Right kidney (tissue), 1 donor: ENCODE measurements around the gene CFI.
"Not testable (repeated sequence)": the region's sequence is repeated elsewhere in the genome, so short reads cannot be mapped to it uniquely, and the experiment has no call there.

Experiments used
- DNase-seq: peaks from one replicate; pipeline ENCODE4 v3.0.0-alpha.2; 2016

Gene CFI

DNA sequence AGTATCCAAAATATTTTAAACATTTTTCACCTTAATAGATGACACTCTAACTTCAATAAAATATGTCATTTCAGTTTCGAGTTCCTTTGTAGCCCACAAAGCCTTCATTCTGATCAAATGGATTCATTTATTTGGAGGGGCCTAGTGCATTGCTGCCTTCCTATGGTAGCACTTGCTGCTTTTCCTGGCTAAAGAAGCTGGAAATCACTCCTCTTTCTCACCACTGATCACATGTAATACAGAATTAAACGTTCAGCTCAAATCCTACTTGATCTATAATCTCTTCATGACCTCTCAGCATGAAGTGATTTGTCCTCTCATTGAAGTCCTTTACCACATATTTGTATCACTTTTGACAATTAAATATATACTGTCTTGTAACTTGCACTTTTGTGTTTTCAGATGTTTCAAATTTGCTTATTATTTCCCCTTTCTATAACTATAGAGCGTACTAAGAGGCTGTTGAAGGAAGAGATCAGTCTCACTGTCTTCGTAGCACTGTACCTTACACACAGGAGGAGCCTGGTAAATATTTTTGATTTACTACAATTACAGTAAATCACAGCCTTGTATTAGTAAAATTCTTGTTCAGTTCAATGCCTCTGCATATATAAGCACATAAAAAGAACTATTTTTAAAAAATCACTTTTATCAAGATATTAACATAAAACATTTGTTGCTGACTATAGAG is 555 bp downstream of the CFI start:
- DNase-seq: no peak

DNA sequence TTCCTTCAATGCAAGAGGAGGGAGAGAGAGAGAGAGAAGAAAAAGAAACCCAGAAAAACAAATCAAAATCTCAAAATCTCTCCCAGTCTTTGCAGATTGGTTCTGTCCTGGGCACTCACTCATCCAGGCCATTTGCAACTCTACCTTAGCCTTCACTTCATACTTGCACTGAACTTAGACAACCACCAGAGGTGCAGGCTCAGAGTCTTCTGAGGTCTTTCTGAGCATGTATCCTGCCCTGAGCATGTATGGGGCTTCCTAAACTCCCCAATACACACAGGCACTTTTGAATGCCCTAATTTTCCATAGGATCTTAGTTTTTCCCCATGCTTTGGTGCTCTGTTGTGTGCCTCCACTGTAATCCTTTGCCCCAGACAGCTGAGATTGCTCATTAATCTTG is 2.9 kb downstream of the CFI start:
- DNase-seq: no peak

DNA sequence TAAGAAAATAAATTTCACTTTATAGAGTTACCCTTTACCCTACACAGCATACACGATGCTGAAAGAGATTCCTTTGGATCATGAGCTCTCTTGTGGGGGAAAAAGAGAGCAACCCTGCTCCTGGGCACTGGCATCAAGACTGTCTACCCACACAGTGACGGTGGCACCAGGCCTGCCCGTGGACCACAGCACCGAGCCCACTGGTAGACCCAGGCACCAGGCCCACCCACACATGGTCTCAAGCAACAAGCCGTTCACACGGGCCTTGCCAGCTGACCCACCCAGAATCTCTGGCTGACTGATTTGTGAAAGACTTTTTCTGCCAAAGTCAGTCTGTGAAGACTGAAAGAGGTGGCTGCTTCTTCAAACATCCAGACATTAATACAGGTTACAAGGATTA is 6.7 kb downstream of the CFI start:
- no peak for DNase-seq

DNA sequence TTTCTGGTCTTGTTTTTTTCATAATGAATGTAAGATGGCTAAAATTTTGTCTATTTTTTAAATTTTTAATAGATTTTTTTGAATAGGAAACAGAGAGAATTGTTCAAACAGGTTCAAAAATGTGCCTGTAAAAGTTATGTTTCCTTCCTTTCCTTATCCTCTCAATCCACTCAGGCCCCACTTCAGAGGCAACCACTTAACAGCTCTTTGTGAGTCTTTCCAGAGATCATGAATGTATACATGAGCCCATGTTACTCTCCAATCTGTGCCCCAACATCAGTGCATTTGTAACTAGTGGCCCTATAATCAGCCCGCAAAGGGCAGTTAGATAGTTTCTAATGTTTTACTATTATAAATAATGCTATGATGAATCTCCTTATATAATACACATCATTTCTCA is 14.0 kb downstream of the CFI start:
- no peak for DNase-seq

DNA sequence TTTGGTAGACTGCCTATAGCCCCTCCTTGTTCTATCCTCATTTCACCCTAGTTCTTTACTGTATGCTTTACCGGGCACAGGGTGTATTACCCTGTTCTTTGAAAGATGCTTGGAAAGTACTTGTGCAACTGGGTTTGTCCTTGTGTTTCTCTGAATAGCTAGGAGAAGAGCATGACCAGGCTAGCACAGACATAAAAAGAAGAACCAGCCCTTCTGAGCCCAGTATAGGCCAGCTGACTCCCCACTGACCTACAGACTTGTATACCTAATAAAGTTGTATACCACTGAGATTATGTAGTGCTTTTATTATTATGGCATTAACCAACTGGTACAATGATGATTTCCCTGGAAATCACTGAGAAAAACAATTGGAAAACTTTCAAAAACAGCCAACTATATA is 15.0 kb downstream of the CFI start:
- DNase-seq: no peak

DNA sequence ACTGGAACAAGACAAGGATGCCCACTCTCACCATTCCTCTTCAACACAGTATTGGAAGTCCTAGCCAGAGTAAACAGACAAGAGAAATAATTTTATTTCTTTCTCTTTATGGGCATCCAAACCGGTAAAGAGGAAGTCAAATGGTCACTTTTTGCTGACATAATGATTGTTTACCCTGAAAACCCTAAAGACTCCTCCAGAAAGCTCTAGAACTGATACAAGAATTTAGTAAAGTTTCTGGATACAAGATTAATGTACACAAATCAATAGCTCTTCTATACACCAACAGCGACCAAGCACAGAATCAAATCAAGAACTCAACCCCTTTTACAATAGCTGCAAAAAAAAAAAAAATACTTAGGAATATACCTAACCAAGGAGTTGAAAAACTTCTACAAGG is 19.7 kb downstream of the CFI start:
- DNase-seq: not testable (repeated sequence)

DNA sequence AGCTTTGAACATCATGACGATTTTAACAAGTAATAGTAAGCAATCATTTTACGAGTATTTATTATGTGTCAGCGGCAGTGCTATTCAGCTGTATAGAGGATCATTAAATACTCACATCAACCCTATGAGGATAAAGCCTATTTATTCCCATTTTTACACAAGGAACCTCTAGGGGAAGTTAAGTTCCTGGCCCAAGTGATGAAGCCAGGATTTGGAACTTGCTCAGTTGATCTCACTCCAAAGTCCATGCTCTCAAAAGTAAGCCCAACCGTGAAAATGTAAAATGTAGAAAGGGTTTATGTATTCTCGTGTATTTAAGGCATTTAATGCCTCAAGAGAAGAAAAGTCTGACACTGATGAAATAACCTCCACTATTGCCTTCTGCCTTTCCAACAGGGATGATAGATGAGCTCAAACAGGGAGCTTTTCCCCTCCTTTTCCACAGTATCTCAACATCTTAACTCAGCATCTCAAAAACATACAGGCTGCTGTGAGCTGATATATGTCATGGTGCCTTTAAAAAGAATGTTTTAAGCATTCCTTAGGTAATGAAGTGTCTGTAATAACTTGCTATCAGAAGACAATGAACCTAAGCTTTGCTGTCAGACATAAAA is 36.9 kb downstream of the CFI start:
- no peak for DNase-seq

DNA sequence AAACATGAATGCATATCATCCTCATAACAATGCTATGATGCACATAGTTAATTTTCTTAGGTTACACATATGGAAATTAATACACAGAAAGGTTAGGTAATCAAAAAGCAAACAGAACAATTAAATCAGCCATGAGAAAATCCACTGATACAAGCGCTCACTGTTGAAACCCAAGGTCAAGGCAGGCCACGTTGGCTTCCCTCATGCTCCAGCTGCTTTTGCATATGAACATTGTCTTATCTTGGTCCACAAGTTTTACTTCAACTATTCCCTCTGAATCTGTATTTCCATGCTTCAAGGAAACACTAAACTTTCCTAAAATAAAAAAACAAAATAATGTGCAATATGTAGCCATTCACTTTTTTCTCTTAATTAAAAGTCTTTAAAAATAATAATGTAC is 37.4 kb downstream of the CFI start:
- DNase-seq: no peak

DNA sequence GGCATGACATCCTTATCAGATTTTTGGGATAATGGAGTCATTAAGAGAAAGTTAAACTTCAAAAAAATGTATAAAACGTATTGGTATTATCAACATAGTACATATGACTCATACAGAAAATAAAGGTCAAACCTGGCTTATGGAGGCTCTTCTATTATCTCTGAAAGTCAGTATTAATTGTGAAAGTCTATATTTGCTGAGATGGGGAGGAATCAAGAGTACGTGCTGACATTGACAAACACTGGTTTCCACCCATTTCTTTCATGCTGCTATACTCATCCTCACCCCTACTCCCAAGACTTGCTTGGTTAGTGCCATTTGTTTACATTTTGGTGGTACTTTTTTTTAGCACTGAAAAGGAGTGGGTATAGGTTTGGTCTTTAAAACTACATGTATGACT is 41.1 kb downstream of the CFI start:
- DNase-seq: no peak

DNA sequence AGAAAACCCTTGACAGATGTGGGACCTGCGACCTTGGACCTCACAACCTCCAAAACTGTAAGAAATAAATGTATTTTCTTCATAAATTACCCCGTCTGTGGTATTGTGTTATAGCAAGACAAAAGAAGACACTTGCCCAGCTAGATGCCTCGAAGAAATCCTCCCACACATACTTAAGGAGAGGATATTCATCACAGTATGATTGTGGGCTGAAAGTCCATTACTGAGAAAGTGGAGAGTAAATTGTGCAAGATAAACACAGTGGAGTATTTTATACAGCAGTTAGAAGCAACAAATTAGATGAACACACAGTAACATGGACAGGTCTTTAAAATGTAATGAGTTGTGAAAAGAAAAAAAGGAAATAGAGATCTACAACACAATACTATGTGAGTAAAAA is 46.1 kb downstream of the CFI start:
- no peak for DNase-seq

DNA sequence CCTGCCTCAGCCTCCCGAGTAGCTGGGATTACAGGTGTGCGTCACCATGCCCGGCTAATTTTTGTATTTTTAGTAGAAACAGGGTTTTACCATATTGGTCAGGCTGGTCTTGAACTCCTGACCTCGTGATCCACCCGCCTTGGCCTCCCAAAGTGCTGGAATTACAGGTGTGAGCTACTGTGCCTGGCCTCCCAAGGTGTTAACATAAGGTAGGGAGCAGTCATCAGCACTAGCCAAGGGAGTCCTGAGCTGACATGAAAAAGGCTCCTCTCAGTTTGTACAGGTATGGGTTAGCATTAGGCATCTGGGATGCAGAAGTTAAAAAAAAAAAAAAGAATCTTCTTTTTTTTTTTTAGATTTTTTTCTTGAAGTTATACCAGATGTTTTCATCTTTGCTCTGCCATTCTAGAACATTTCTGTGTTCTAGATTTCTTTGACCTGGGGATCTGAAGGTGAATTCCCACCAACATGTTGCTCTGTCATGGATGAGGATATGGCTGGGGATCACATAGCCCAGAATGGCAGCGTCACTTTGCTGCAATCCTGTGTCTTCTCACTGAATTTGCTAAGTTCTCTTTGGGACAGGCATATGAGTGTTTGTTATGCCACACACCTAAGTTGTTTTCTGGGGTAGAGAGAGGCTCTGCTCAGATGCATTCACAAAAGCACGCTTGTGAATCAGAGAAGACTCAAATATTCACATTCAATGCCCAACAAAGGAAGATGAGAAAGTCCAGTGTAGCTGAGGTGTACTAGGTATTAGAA is 47.5 kb downstream of the CFI start:
- peak; percentile 7 for DNase-seq

DNA sequence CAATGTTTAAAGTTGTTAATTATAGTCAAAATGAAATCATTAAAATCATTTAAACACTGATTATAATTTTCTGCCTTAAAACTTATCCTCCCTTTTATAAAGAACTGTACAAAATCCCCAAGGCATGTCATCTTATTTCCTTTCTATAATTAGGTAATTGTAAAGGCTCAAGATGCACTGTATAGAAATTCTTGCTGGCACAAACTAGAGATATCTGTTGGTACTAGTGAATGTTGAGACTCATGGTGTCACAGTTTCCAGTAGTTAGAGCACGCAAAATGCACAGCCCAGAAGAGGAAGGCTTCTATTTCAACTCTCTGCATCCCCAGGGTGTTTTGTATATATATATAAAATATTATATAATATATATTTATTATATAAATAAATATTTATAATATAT is 49.3 kb downstream of the CFI start:
- DNase-seq: no peak

DNA sequence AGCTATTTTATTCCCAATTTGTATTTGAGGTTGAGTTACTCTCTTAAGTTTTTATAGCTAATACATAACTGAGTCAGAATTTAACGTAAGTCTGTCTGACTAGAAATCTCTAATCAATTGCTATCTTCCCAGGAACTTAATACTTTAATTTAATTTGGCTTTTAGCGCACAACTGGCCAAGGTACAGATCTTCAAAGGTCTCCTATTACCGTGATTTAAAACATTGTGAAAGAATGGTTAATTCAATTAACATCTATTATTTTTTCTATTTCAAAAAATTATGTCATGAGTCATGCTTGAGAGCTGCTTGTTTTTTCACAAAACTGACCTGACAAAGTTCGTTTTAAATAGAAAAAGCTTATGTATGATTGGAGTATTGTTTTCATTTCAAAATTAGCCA is 49.9 kb downstream of the CFI start:
- no peak for DNase-seq

DNA sequence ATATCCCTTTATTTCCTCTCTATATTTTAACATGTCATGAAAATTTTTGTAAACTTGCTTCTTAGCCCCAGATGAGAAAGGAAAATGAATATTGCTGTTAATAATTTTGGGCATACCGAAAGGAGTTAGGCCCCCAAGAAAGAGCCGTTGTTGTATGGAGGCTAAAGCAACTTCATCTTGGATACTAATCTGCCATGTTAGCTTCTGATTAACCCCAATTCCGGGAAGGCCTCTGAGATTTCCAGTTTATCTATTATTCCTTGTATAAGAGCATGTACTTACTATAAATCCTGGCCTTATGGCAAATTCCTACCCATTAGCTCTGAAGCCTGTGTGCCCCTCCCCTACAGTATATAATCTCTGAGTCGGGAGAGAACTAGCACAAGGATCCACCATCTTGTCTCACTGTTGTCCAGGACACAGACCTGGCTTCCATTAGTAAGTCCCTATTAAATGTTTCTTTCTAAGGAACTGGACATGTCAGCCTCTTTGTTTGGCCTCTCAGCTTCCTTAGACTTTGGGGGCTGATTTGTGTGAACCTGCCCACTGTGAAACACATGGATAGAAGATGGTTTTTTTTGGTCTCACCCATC is 51.1 kb downstream of the CFI start:
- no peak for DNase-seq

DNA sequence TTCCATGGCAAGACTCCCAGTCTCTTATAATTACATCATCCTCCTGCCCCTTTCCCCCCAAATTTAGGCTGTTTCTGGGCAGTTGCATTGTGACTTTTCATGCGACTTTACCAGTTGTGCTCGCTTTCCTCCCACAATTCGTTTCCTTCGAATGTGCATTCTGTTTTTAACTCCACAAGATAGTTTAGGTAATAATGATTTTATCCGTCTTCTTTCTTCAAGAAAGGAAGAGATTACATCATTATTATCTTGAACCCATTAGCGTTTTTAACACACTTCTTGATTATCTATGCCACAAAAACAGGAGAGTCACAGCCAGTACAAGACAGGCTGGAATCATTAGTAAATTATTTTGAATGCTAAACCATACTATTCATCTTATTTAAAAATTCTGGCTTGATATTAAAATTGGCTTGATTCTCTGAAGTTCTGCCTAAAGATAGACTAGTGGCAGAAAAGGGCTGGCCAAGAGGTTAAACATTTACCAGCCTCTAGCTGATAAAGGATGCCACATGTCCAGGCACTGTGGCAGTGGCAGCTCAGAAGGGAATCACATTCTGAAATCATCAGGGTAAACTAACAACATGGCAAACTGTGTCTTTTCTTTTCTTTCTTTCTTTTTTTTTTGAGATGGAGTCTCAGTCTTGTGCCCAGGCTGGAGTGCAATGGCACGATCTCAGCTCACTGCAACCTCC is 52.3 kb downstream of the CFI start:
- DNase-seq: no peak

DNA sequence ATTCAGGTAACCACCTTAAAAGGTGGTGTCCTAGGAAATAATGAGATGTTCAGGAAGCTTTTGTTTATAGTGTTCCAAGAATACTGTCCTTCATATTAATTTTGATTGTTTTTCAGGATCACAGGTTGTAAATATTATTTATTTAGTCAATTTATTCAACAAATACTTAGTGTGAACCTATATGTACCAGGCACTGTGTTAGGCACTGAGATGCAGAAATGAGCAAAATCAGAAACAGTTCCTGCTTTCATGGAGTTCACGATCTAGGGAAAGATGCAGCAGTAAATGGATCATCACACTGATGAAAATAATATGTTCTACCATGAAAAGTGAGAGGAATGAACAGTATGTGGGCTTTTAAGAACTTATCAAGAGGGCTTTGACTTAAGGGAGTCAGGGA is 53.7 kb downstream of the CFI start:
- no peak for DNase-seq

DNA sequence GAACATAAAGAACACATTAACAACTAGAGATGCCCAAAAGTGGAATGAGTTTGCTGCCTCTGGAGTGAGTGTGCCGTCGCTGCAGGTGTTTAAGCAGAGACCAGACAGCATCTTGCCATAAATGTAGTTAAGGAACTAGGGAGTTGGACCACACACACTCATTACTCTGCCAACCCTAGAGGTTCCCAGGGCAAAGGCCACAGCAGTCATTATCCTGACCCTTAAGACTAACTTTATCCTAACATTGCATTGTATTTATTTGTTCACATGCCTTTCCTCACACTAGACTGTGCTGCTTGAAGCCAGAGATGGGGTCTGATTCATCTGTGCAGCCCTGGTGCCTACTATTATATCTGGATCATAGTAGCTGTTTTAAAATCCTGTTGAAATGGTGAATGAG is 55.1 kb downstream of the CFI start:
- no peak for DNase-seq

DNA sequence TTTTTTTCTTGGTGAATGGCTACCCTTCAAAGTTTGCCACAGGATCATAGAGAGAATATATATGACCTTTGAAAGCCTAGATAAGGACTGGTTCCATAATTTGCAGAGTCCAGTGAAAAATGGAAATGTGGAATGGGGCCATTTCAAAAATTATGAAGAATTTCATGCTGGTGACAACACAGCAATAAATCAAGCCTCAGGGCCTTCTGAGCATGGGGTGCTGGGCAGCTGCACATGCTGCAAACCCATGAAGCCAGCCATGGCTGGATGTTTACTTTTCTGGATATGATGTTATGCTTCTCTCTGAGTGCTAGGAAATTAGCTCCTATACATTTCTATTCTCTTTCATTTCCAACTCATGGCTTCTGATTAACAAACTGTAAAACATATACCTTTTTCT is 56.0 kb downstream of the CFI start:
- DNase-seq: no peak

DNA sequence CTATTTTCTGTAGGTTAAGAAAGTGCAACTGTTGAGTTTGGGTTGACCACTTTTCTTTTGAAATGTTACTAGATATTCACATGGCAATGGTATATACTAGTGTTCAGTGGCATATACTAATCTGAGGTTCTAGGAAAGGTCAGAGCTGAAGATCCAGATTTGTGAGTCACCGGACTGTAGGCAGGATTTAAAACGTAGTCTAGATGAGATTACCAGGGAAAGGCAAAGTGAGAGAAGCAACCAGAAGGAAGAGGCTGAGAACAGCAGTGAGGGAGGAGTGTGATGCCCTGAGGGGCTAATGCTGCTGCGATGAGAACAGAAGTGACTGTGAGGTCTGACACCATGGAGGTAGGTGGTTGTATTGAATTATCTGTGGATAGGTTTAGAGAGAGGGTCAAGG is 62.3 kb downstream of the CFI start:
- no peak for DNase-seq

DNA sequence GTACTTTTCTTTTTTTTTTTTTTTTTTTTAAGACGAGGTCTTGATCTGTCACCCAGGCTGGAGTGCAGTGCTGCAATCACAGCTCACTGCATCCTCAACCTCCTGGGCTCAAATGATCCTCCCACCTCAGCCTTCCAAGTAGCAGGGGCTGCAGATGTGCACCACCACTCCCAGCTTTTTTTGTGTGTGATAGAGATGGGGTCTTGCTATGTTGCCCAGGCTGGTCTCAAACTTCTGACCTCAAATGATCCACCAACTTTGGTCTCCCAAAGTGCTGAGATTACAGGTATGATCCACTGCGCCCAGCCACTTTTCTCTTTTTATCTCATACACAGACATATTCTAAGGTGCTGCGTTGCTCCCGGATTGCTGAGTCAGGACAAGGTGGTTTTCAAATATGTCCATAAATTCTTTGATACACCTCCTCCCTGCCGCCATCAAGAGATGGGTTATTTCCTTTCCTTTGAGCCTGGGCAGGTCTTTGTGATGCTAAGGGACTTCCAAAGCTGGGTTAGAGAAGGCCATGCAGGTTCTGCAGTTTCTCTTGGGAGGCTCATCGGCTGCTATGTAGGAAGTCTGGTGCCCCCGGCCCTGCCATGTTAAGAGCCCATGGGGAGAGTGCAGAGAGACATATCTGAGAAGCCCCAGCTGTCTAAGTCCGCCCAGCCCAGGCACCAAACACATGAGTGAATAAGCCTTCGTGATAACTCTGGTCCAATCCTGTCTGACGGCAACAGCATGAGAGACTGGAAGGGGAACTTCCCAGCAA is 63.5 kb downstream of the CFI start:
- DNase-seq: no peak

DNA sequence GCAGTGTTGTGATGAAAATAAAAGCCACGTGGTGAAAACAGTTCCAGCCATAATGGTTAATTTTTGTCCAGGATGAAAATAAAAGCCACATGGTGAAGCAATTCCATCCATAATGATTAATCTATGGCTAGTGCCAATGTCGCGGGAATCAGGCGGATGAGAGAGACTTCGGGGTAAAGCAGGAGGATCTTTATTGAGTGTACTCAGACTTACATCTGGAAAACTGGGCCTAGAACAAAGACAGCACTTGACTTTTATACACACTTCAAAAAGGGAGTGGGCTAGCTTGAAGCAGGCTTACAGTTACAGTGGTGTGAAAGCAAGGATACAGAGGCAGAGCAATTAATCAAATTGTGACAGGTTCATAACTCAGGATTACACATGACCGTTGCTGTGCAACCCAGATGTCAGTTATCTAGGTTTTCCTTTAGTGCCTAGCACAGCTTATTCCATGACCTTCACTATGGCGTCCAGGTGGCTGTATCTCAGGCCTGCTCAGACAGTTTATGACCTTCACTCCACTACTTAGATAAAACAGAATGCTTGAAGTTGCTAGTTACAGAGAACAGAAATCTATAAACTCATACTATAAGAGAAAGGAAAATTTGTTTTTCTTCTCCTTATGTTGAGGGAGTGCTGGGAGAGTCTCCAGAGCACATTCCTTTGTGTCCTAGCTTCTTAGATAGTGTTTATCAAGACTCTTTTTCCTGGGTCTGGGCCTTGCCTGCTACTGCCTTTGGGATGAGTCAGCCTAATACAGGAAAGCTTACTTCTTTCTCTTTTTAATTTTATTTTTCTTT is 66.0 kb downstream of the CFI start:
- DNase-seq: no peak
